Stimulated activated CD4-positive, alpha-beta T cell treated with anti-CD3 and anti-CD28 coated beads, Interleukin-12 subunit alpha, Interleukin-12 subunit beta, amount 100 ng/mL, for 24 hours (primary cell): ENCODE data around the gene CLEC3B.
"Not testable (repeated sequence)": the region's sequence is repeated elsewhere in the genome, so short reads cannot be mapped to it uniquely, and the experiment has no call there.

Experiments used
- DNase-seq, 2 experiments: peaks; one replicate each; pipeline ENCODE4 v3.0.0-alpha.2; 2020; ENCODE audit warnings: low read depth in 2 of 2

The CLEC3B gene

GRCh38 chr3:45026038-45026437 is at the start of gene CLEC3B:
CLEC3B (plus strand) TSS chr3:45026303; CDS start chr3:45026363, 60 bp downstream.
- no peak for DNase-seq

GRCh38 chr3:44981220-44981619 is 44.9 kb upstream of the CLEC3B start:
- no peak for DNase-seq

DNA sequence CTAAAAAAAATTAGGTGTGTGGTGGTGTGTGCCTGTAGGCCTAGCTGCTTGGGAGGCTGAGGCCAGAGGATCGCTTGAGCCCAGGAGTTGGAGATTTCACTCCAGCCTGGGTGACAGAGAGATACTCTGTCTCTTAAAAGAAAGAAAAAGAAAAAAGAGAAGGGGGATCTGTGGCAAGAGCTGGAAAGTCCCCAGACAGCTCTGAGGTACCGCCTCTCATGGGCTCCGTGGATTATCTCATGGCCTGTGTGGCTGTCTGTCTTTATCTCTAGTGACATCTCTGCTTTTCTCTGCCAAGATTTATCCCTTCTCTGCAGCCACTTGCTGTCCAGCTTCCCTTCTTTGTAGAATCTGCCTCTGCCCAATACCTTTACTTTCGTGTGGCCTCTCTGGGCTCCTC is 44.4 kb upstream of the CLEC3B start:
- no peak for DNase-seq

DNA sequence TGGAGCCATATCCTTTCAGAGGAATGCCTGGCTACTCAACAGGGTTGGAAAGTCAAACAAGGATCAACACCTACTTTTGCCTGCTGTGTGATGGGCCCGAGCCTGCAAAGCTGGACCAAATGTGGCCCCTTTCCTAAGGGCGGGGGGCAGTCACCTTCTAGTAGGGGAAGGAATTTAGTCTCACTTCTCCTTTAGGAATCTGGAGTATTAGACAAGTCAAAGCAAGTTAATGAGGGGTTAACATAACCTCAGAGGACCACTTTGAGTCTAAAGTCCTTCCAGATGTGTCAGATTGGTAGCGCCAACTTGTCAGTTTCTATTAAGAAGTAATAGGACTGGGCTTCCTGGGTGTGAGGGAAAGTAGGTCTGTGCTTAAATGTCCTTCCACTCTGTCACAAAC is 43.3 kb upstream of the CLEC3B start:
- DNase-seq: no peak

- no peak for DNase-seq
Measured at GRCh38 chr3:44983484-44983941, 42.6 kb upstream of the CLEC3B start.

DNA sequence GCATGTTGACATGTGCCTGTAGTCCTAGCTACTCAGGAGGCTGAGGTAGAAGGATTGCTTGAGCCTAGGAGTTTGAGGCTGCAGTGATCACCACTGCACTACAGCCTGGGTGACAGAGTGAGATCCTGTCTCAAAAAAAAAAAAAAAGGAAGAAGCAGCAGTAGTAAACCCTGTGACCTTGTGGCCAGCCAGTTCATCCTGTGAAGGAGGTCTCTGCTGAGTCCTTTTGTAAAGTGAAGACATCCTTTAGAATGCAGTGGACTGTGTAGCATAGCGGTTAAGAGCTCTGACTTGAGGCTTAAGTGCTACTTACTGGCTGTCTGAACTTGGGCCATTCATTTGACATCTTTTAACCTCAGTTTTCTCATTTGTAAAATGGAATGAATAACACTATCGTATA is 41.8 kb upstream of the CLEC3B start:
- no peak for DNase-seq

DNA sequence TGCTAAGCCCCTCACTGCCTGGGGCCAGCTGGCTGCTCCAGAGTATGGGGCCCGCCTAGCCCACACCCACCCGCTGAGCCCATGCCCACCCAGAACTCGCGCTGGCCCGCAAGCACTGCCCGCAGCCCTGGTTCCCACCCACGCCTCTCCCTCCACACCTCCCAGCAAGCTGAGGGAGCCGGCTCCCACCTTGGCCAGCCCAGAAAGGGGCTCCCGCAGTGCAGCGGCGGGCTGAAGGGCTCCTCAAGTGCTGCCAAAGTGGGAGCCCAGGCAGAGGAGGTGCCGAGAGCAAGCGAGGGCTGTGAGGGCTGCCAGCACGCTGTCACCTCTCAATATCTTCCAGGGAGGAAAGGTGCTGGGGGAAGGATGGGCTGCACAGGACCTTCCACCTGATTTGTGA is 39.8 kb upstream of the CLEC3B start:
- DNase-seq: not testable (repeated sequence)

DNA sequence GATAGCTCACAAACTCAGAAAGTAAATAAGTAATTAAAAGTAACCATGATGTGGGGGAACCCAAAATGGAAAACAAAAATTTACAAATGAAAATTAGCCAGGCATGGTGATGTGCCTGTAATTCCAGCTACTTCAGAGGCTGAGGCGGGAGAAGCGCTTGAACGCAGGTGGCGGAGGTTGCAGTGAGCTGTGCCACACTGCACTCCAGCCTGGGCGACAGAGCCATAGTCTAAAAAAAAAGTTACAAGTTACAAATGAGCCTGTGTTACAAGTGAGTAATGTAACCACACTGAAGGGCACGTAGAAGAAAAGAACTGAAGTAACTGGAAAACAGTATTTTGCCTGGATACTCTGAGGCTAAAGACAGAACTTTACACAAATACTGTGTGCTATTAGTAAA is 38.8 kb upstream of the CLEC3B start:
- DNase-seq: no peak

- DNase-seq: no peak
Measured at GRCh38 chr3:44988073-44988472, 38.0 kb upstream of the CLEC3B start.

- DNase-seq: no peak
Measured at GRCh38 chr3:44989141-44989540, 37.0 kb upstream of the CLEC3B start.

- DNase-seq: no peak
Measured at GRCh38 chr3:44989636-44990373, 36.3 kb upstream of the CLEC3B start.

- no peak for DNase-seq
Measured at GRCh38 chr3:44991326-44991725, 34.8 kb upstream of the CLEC3B start.

DNA sequence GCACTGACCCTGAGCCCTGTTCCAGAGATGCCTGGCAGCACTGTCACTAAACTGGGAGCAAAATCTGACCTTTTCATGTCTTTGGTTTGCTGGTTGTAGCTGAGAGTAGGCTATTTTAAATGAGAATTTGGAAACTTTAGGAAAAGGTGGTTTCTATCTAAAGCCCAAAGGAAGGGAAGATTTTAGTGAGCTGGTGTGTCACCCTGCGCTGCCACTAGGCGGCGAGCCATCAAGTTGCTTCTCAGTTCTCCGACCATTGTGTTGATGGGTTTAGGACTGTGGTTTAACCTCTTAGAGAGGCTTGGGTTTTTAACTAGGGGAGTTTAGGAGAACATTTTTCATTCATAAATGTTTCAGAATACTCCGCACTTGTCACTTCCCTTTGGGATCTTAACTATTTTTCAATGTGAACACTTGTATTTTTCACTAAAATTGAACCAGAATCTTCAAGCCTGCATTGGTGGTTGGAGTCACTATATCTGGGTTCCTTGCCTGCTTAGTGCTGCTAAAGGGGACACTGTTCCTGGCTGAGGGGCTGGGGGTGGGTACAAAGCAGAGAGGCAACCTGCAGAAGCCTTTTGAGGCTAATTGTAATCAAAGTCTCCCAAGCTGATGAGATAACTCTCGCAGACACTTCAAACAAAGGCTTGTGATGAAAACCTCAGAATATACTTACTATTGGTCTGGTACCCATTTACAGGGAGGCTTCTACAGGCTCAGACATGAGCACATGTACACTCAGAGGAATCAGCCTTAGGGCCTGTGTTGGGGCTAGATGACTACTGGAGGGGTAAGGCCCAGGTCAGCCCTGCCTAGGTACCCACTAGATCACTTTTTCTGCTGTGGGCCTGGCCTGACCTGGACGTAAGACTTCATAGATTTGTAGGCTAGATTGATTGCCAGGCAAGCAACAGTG is 33.3 kb upstream of the CLEC3B start:
- DNase-seq: no peak

- no peak for DNase-seq
Measured at GRCh38 chr3:44993471-44994205, 32.5 kb upstream of the CLEC3B start.

DNA sequence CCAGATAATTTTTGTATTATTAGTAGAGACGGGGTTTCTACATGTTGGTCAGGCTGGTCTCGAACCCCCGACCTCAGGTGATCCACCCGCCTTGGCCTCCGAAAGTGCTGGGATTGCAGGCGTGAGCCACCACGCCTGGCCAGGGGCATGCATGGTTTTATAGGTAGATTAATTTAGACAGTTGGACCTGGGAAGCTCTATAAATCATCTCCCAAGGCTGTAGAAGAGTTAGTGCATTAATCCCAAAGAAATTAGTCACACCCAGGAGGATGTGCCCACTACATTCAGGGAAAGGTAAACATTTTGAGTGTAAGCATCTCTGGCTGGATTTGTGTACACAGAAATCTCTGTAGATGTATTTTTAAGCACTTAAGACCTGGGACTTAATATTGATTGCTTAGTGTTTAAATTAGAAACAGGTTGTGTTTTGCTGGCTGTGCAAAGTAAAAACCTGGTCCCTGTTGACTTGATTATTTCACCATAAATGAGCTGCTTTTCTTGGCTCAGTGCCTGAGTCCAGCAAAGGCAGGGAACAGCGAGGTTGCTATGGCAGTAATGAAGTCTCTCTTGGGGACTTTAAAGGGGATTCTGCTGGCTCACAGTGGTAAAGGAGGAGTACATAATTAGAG is 30.8 kb upstream of the CLEC3B start:
- no peak for DNase-seq

DNA sequence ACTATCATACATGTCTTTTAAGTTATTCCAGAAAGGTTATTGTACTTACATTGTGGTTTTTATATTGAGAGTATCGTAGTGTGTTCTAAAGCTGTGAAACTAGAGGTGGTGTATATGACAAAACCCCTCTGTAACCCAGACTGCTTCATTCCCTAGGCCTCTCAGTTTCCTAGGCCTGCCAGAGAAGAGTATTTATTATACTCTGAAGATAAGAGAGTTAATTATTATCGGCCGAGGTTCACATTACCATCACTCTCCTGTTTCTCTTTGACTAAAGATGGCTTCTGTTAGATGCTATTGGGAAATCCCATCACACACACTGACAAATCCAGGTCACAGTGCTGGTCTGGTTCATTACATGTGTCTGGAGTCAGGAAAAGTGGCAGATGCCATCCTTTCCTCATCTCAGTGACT is 29.5 kb upstream of the CLEC3B start:
- no peak for DNase-seq

GRCh38 chr3:44999782-45000181 is 26.3 kb upstream of the CLEC3B start:
- no peak for DNase-seq

GRCh38 chr3:45000823-45001222 is 25.3 kb upstream of the CLEC3B start:
- DNase-seq: no peak

DNA sequence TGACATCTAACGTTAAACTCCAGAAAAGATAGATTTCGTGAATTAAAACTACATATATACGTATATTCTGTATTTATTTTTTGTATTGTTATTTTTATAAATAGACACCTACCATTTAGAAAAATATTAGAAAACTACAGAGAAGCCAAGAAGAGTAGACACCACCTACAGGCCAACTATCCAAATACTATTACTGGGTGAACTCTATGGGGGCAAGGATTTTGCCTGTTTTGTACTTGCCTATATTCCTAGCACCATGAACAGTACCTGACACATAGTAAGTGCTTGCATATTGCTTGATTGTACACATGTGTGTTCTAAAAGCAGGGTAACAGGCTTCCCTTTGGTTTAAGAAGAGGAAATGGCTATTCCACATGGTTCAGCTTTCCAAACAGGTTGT is 24.4 kb upstream of the CLEC3B start:
- no peak for DNase-seq

DNA sequence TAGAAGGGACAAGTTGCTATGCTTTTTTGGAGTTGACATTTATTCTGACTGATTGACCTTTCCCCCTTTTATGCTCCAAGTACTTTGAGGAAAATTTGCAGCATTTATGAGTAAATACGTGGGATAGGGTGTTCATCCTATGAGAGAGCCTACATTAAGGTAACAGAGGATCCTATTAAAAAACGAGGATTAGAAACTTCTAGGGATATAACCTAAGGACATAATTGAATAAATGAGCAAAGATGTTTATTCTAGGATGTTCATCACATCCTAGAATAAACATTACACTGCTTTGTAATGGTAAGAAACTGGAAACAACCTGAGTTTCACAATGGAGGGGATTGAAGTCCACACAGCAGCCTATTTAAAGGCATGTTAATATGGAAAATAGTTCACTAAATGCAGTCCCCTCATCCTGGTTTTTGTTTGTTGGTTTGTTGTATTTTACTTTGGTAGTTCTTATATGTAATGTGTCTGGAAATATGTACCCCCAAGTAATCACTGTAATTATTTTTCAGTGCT is 23.9 kb upstream of the CLEC3B start:
- DNase-seq: no peak

DNA sequence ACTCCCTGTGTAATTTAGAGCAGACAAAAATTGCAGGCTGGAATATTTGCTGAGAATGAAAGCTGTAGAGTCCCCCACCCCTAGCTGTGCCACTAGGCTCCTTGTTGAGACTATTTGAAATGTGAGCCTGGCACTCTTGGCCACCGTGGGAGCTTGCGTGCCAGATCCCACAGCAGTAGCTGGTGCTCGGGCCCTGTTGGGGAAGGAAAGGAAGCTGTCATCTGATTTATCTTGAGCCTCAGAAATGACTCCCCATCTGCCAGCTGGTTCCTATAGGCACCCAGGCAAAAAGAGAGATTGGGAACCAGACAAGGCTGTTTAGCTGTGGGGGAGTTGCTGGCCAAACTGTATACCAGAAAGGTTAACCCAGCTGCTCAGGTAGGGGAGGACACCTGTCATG is 23.4 kb upstream of the CLEC3B start:
- no peak for DNase-seq

GRCh38 chr3:45003406-45003805 is 22.7 kb upstream of the CLEC3B start:
- no peak for DNase-seq
